Heart right ventricle (tissue), 16 donors: Measurements from ENCODE around the gene OR1E1. TPM values are rescaled to one million over a fixed set of nuclear protein-coding genes. Genes with fewer than 3 reads are reported as not detected.
"Not testable (repeated sequence)": the region's sequence is repeated elsewhere in the genome, so short reads cannot be mapped to it uniquely, and the experiment has no call there.

ENCODE experiments used
- ATAC-seq, 8 donors: fragments of 200-7000 bp; cut with Tn5 transposase; one replicate each; pipeline ENCODE4 v1.9.1; 2020; ENCODE audit warnings: mild to moderate bottlenecking in 8 of 8, moderate library complexity in 8 of 8, moderate number of reproducible peaks in 1 of 8
- DNase-seq, 2 donors: peaks; one replicate each; pipeline ENCODE4 v3.0.0-alpha.2; 2020
- H3K27ac ChIP-seq, 10 donors: fragments of 200-600 bp; sonication (generic) in 2 of 10; one replicate each; pipeline versions ENCODE4 v1.5.0 to v1.8.0; 2020 to 2022; ENCODE audit warnings: mild to moderate bottlenecking in 3 of 10
- H3K27me3 ChIP-seq, 7 donors: fragments of 200-600 bp; one replicate each; pipeline ENCODE4 v1.8.0; 2021 to 2022; ENCODE audit warnings: mild to moderate bottlenecking in 2 of 7
- H3K36me3 ChIP-seq, 9 donors: fragments of 200-600 bp; sonication (generic) in 1 of 9; one replicate each; pipeline versions ENCODE4 v1.5.0 to v1.8.0; 2020 to 2022; ENCODE audit warnings: mild to moderate bottlenecking in 2 of 9
- H3K4me1 ChIP-seq, 9 donors: fragments of 200-600 bp; sonication (generic) in 1 of 9; one replicate each; pipeline versions ENCODE4 v1.5.0 to v1.8.0; 2020 to 2022; ENCODE audit warnings: mild to moderate bottlenecking in 4 of 9
- H3K4me3 ChIP-seq, 10 donors: fragments of 200-600 bp; sonication (generic) in 2 of 10; one replicate each; pipeline versions ENCODE4 v1.5.0 to v1.8.0; 2020 to 2022; ENCODE audit warnings: mild to moderate bottlenecking in 7 of 10, moderate library complexity in 2 of 10
- H3K9me3 ChIP-seq, 11 donors: fragments of 200-600 bp in 10 of 11; sonication (generic) in 2 of 11; one replicate each; pipeline versions ENCODE4 v1.5.0 to v1.8.0; 2013 to 2022; ENCODE audit warnings: mild to moderate bottlenecking in 2 of 11, control low read depth in 1 of 11, moderate library complexity in 1 of 11
- WGBS, 2 donors: extraction: QIAGEN DNeasy Blood & Tissue Kit; methylation state at CpG; one replicate each; pipeline ENCODE4 v1.1.7; 2013; ENCODE audit warnings: inconsistent platforms in 1 of 2; 5-methylcytosine and 5-hydroxymethylcytosine counted together
- intact Hi-C, 10 donors: fragments of 100-400 bp; cut with DNase I; formaldehyde crosslinking; loops; one replicate each; pipeline versions ENCODE4 v1.11.1 to v1.14.2; 2022
- polyA plus RNA-seq, 2 donors: library from polyadenylated mRNA; stranded (reverse); fragments of 200-250 nt; gene quantifications; one replicate each; pipeline ENCODE4 v1.2.3, GENCODE V29; 2013
- total RNA-seq, 10 donors: library from RNA; stranded (reverse); fragmentation: NEBNext Ultra II Directional in 3 of 10; extraction: Animal tissue kit (Norgen Biotek cat#: 25700) in 3 of 10; gene quantifications; one replicate each; pipeline versions ENCODE4 v1.2.1 to v1.2.4, GENCODE V29; 2021 to 2023
- TF ChIP-seq, protein P1 (sequence below), 9 donors: fragments of 200-600 bp; sonication (generic) in 2 of 9; IDR thresholded peaks; one replicate each; pipeline versions ENCODE4 v1.5.0 to v1.8.0; 2021 to 2022; ENCODE audit warnings: antibody characterized with exemption in 9 of 9, mild to moderate bottlenecking in 5 of 9, moderate library complexity in 1 of 9
- donor health status: Arrhythmogenic right ventricular cardiomyopathy.
- donor health status: ischemic (EF 13 %, LVEDD 7.1; RV severe dilation, severe dysfunction).
- donor health status: healthy with polysubstance abuse.
- donor health status: DM: no; HTN: yes; CAD: no.
- donor health status: DM: no; HTN: no; CAD: no.
- donor health status: ischemic (EF 25% LVEDD 6.9; RV normal size, moderate dysfunction).
- donor health status: ischemic (EF 25% LVEDD 5.7; RV mildly dilated, moderate dysfunction).
- donor health status: healthy.
- donor health status: DM: yes; HTN: yes; CAD: no.
- donor health status: Ischemic cardiomyopathy.
- donor health status: ischemic (EF 35%, LVEDD 5.7; RV mildly dilated, moderate dysfunction).
- donor health status: nonischemic (EF 11% LVEDD 7.7; RV severe dilation, severe dysfunction).
- donor health status: DM: yes; HTN: yes; CAD: no.
- donor health status: PGD.
- donor health status: ischemic (EF 29% LVEDD 5.4; RV normal size, mild dysfunction).
- donor health status: nonischemic (EF 23%, LVEDD 6.1; RV moderate dilation, normal function).

OR1E1 gene
- total and polyA plus RNA-seq, 12 donors: 0.32 TPM; not detected in 11

DNA sequence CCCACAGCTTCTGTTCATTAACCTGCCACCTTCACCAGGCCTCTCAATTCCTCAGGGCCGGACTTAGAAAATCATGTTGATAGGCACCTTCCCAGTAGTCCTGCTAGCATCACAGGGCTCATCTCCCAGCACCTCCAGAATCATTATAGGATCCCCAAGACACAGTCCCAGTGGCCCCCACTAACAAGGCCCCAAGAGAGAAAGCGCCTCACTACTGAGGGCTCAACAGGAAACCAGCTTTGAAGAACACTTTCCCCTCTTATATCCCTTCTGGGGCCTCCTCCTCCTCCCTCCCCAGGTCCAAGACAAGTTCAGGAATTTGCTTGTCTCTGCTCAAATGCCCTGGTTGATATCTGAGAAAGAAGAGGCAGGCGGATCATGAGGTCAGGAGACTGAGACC is 12.9 kb upstream of the OR1E1 start, which contains the start of gene OR3A3:
Gene OR3A3, plus strand, starts transcription at position 301 of the 400 bp plus-strand sequence.
- 72 to 77% methylated on average over 3 of the region's 3 CpGs for WGBS, 2 donors
- peaks cover 0 to 30% (median 14%) of the 10 kb centered on the region in 11 donors for H3K9me3 ChIP-seq
- intact Hi-C loops: no loop called here
- no peak for ATAC-seq
- no peak within 1 kb of the TSS for H3K4me3 ChIP-seq
- no peak within 1 kb of the TSS for H3K27ac ChIP-seq
- DNase-seq: no peak
- TF ChIP-seq, protein P1, sequence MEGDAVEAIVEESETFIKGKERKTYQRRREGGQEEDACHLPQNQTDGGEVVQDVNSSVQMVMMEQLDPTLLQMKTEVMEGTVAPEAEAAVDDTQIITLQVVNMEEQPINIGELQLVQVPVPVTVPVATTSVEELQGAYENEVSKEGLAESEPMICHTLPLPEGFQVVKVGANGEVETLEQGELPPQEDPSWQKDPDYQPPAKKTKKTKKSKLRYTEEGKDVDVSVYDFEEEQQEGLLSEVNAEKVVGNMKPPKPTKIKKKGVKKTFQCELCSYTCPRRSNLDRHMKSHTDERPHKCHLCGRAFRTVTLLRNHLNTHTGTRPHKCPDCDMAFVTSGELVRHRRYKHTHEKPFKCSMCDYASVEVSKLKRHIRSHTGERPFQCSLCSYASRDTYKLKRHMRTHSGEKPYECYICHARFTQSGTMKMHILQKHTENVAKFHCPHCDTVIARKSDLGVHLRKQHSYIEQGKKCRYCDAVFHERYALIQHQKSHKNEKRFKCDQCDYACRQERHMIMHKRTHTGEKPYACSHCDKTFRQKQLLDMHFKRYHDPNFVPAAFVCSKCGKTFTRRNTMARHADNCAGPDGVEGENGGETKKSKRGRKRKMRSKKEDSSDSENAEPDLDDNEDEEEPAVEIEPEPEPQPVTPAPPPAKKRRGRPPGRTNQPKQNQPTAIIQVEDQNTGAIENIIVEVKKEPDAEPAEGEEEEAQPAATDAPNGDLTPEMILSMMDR (IDR thresholded peaks at IDR 0.05): no peak
- H3K27me3 ChIP-seq: peaks cover 0 to 6% (median 0%) of the 10 kb centered on the region in 7 donors
- H3K36me3 ChIP-seq: no peaks in the 10 kb centered on the region
- no peaks in the 10 kb centered on the region for H3K4me1 ChIP-seq

DNA sequence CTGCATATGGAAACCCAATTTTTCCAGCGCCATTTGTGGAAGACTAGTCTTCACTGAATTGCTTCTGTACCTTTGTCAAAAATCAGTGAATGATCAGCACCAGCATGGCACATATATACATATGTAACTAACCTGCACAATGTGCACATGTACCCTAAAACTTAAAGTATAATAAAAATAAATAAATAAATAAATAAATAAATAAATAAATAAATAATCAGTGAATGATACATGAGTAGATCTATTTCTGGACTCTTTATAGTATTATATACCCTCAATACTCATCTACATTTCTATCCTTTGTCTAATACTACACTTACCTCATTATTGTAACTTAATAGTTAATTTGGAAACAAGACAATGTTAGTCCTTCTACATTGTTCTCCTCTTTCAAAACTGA is 5.6 kb upstream of the OR1E1 start:
- H3K27ac ChIP-seq, H3K27me3 ChIP-seq, H3K4me1 ChIP-seq, intact Hi-C loops, ATAC-seq, DNase-seq, H3K4me3 ChIP-seq, H3K36me3 ChIP-seq: not testable (repeated sequence)
- WGBS, 2 donors: 66 to 75% methylated on average over 1 of the region's 1 CpG
- H3K9me3 ChIP-seq: peaks cover 0 to 45% (median 16%) of the 10 kb centered on the region in 11 donors

DNA sequence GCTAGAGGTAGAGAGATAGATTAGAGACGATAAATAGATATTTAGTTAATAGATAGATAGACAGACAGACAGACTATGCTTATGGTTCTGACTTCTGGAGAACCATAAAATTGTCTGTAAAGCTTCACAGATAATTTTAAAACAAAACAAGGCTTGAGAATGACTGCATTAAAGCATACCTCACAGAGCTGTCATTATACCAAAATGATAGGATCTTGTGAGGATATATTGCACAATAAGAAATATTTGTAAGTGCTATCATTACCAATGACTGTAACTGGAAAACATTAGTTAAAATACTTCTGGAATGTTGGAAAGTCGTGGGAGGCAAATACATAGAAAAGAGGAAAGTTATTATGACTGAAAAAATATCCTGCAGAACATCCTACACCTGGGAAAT is 3.6 kb upstream of the OR1E1 start:
- TF ChIP-seq, protein P1 (IDR thresholded peaks at IDR 0.05): no peak
- no peak for ATAC-seq
- no peak for DNase-seq
- H3K27me3 ChIP-seq: no peaks in the 10 kb centered on the region
- peaks cover 0 to 26% (median 2%) of the 10 kb centered on the region in 11 donors for H3K9me3 ChIP-seq
- H3K4me1 ChIP-seq: no peaks in the 10 kb centered on the region
- intact Hi-C loops: no loop called here
- no peaks in the 10 kb centered on the region for H3K36me3 ChIP-seq
- H3K4me3 ChIP-seq: no peak overlapping the region
- WGBS, 2 donors: 44 to 51% methylated on average over 2 of the region's 2 CpGs
- H3K27ac ChIP-seq: no peak overlapping the region

DNA sequence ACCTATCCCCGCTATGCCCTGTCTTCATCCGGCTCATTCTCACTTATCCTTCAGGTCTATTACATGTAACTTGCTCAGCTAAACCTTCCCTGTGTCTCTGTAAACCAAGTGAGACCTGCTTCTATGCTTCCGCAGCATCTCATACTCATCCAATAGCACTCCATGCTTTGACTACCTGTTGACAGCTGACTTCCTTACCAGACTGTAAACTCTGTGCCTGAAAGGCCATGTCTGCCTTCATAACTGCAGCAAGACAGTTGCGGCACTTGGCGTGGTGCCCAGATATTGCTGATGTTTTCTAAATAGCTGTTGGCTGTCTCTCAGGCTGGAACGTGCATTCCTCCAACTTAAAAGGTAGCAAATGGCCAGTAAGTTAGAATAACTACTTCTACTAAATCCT is 1.8 kb upstream of the OR1E1 start:
- Histone ChIP-seq H3K9me3 (peaks cover 0 to 8% (median 0%) of the 10 kb centered on the region in 11 donors), H3K4me3 (no peak overlapping the region), H3K4me1 (no peaks in the 10 kb centered on the region), H3K36me3 (no peaks in the 10 kb centered on the region), H3K27ac (no peak overlapping the region), H3K27me3 (peaks cover 0 to 14% (median 0%) of the 10 kb centered on the region in 7 donors)
- intact Hi-C loops: no loop called here
- ATAC-seq: no peak
- DNase-seq: no peak
- WGBS, 2 donors: 38% methylated on average over 6 of the region's 6 CpGs
- TF ChIP-seq, protein P1 (IDR thresholded peaks at IDR 0.05): no peak

DNA sequence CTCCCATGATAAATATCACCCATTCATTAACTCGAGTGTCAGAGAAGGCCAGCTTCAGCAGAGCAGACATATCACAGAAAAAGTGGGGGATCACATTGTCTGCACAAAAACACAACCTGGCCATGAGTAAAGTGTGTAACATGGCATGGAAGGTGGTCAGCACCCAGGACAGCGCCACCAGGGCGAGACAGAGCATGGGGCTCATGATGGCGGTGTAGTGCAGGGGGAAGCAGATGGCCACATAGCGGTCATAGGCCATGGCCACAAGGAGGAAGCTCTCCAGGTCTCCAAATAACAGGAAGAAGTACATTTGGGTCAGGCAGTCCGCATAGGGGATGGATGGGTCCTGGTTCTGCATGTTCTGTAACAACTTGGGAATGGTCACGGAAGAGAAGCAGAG is 409 bp downstream of the OR1E1 start:
- ATAC-seq, H3K36me3 ChIP-seq, intact Hi-C loops, DNase-seq, H3K9me3 ChIP-seq, H3K4me1 ChIP-seq, H3K27ac ChIP-seq, H3K4me3 ChIP-seq: not testable (repeated sequence)
- 41 to 47% methylated on average over 7 of the region's 7 CpGs for WGBS, 2 donors
- H3K27me3 ChIP-seq: peaks cover 0 to 22% (median 0%) of the 10 kb centered on the region in 7 donors
